GM10266 (cell line): Measurements from ENCODE around the gene KIF1C.

Experiments used
- DNase-seq: peaks from one replicate; pipeline ENCODE4 v3.0.0; 2012; ENCODE audit errors: extremely low spot score
- CTCF ChIP-seq: IDR thresholded peaks from 2 replicates; pipeline ENCODE4 v1.5.1; 2012; ENCODE audit warnings: mild to moderate bottlenecking, low read depth; ENCODE audit not compliant: control insufficient read depth, insufficient read depth; ENCODE audit errors: missing control alignments

Gene KIF1C

GRCh38 chr17:4970273-4970672, 27.5 kb upstream of the KIF1C start:
- no peak for DNase-seq
- no peak for TF ChIP-seq CTCF

GRCh38 chr17:4971826-4972225, 25.9 kb upstream of the KIF1C start:
- no peak for TF ChIP-seq CTCF
- DNase-seq, result no peak

DNA sequence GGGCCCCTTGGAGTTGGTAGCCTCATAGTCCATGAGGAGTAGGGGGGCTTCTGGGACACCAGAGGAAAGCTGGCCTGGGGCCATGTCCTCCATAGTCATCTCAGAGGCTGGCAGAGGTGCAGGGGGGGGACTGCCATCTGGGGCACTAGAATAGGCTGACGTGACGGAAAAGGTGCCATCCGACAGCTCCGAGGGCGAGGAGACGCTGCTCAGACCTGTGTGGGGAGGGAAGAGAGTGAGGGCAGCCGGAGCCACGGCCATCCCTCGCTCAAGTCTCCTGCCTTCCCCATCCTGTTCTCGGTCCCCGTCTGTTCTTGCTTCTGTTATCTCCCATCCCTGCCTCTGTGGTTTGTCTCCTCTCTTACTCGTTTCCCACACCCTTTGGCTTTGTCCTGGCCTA, 25.4 kb upstream of the KIF1C start:
- DNase-seq, result no peak
- TF ChIP-seq CTCF, result no peak

GRCh38 chr17:4972752-4973151, 25.0 kb upstream of the KIF1C start:
- no peak for TF ChIP-seq CTCF
- DNase-seq, result no peak

DNA sequence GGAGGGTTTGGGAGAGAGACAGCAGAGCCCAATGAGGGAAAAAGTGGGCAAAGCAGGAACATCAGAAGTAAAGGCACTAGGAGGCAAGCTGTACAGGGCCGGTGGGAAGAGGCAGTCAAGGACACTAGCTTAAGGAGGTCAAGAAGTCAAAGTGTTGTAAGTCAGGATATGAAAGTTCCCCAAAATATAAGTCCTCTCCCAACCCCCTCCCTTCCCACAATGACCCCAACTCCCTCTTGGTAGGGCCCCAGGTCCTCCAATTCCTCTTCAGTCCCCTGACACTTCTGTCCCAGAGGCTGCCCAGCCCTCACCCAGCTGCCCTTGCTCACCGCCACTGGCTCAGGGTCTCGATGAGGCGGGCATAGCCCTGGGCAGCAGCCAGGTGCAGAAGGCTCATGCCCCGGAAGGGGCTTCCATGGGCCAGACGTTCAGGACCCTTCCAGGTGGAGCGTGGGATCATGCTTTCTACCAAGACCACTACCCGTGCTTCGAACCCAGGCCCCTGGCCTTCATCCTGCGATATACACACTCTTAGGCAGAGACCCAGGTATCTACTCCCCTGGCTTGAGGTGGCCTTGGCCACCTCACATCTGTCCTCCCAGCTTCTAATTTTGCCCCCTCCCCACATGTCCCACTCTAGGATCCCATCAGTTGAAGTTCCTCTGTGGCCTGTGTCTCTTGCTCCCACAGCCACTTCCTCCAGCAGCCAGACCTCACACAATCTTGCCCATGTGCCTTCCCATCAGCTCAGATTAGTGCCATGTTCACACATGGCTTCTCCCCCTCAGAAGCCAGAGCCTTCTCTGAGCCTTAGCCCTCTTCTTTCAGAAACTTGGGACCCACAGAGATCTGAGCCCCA, 24.3 kb upstream of the KIF1C start:
- no peak for TF ChIP-seq CTCF
- DNase-seq, result no peak

- no peak for TF ChIP-seq CTCF
- DNase-seq, result no peak
Measured at GRCh38 chr17:4974115-4974670, 23.6 kb upstream of the KIF1C start.

DNA sequence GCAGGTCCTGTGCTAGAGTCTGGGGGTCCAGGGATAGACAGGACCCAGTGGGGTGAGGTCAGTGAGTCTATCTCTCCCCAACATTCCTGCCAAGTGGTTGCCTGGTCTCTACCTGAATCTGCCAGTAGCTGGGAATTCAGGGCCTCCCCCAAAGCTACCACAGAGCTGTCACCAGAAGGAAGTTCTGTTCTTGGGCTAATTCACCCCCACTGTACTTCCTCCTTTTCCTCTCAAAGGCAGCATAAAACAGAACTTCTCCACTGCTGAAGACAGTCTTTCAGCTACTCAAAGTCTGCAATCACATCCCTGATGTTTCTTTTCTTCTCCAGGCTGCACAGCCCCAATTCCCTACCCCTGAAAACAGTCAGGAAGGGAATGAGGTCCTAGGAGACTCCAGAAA, 19.0 kb upstream of the KIF1C start:
- DNase-seq, result no peak
- TF ChIP-seq CTCF, result no peak
